T-helper 2 cell (primary cell): ENCODE measurements around the gene PARD3.
"Not testable (repeated sequence)": the region's sequence is repeated elsewhere in the genome, so short reads cannot be mapped to it uniquely, and the experiment has no call there.

Experiments
- DNase-seq, 5 experiments: peaks; one replicate each; pipeline versions ENCODE4 v3.0.0 to v3.0.0-alpha.2; 2012 to 2022

The PARD3 gene

DNA sequence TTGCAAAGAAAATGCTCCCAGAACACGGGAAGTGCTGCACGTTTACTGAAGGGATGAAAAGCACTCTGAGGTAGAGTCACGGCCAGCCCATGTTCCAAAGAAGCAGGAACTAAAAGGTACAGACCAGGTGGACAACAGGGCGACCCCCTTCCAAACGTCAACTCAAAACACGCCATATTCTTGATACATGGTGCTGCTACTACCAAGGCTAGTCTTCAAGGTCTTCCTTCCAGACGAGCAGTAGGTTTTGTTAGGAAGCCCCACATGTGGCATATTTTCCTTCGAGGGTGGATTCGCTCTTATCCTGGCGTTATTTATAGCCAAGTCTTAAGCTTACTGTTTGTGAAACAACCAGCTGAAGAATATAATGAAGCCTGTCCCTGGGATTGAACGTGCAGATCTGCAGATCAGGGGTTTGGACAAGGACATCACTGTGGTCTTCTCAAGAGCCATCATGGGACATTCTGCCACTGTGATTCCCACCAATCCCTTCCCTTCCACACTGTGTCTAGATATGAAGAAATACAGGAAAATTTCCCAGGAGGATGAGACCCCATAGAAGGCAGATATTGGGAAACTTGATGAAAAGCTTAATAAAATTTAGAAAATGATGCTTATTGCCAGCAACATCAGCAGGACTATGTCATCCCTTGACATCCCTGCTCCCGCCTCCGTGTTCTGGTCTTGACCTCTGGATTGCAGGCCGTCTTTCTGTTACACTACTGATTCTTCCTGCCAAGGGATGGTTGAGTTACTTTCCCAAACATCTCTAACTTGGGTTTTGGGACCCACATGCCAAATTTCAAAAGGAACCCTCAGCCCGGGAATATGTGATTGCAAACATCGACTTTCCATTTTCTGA lies 734.4 kb downstream of the PARD3 start:
- DNase-seq, result no peak

DNA sequence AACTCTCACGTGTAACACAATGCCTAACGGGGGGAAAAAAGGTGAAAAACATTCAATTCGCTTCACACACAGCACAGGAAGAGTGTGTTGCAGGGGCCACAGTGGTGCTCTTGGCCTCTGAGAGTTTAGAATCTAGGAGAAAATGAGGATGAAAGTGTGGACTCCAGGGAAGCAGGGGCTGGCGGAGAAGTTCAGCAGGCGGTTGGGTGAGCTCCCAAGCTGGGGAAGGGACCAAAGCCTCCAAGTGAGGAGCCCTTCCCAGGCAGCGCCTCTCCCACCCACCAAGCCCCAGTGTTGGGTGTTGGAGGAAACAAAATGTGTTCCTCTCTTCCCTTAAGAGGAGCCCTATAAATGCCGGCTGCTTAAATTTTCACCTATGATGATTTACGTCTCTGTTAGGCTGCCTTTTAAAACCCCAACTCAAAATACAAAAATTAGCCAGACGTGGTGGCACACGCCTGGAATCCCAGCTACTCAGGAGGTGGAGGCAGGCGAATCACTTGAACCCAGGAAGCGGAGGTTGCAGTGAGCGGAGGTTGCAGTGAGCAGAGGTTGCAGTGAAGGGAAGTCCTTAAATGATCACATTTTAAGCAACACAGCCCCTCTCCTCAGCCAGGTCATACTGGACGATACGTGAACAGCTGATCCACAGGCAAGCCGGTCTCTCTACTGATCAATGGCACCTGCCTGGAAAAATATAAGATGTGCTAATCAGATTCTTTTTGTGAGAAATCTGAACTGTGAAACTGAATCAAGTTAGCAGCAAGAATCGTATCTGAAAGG lies 735.2 kb downstream of the PARD3 start:
- no peak for DNase-seq

DNA sequence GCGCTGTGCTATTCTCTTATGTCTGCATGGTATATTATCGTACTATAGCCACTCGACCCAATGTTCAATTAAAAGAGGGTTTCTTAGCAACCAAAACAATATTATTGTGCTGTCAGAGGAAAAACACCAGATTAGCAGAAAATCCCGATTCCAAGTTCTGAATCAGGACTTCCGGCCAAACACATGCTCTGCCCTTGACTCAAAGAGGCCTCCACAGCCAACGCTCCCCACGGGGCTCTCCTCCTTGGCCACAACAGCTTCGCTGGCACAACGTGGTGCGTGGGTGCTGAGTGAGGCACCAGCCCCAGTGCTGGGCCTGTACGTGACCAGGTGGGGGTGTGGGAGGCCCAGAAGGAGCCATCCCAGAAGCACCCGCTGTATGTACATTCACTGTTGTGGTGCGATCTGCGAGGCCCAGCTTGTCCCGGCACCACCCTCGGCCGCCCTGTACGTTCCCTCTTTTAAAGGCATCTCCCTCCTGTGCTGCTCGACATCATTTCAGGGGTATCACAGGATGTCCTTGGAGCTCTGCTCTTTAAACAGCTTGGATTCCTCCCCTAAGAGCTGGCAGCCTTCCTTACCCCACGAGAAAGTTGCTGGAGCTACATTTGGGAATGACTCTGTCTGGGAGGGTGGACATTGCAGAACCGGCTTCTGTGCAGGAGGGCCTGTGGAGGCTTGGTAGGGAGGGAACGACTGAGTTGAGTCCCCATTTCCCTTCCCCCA lies 736.2 kb downstream of the PARD3 start:
- DNase-seq, result no peak

DNA sequence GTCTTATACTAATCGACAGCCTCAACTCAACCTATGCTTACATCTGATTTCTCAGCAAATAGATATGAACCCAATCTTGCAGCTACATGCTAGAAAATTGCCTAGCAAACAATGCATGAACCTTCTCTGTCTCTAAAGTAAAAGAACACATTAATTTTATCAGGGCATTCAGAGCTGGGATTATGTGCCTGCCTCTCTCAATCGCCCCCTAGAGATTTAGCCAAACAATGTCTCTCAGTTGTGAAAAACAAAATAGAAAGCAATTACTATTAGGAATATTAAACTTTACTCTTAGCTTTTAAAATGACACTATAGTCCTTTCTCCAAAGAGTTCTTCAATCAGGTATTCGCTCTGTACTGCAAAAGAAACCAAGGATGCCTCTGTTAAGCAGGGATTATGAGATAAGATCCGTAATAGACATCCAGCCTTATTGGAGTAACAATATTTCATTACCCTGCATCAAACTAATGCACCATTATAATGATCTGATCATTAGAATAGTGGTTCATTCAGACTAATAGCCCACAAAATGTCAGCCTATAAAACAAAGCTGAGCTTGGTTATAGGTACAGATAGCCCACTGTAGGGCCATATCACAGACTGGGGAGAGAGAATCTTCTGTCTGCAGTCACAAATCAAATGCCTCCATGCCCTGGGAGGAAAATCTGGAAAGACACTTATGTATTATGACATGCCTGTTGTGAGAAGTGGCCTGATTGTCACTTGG lies 736.9 kb downstream of the PARD3 start:
- DNase-seq, result no peak

DNA sequence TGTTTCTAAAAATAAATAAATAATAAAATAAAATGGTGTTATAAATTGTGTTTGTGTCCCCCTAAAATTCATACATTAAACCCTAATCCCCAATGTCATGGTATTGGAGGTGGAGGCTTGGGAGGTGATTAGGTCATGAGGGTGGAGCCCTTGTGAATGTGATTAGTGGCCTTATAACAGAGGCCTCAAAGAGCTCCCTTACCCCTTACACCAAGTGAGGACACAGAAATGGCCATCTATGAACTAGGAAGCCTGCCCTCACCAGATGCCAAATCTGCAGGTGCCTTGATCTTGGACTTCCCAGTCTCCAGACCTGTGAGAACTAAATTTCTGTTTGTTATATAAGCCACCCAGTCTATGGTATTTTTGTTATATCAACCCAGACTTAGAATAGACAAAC lies 738.7 kb downstream of the PARD3 start:
- DNase-seq, result no peak

DNA sequence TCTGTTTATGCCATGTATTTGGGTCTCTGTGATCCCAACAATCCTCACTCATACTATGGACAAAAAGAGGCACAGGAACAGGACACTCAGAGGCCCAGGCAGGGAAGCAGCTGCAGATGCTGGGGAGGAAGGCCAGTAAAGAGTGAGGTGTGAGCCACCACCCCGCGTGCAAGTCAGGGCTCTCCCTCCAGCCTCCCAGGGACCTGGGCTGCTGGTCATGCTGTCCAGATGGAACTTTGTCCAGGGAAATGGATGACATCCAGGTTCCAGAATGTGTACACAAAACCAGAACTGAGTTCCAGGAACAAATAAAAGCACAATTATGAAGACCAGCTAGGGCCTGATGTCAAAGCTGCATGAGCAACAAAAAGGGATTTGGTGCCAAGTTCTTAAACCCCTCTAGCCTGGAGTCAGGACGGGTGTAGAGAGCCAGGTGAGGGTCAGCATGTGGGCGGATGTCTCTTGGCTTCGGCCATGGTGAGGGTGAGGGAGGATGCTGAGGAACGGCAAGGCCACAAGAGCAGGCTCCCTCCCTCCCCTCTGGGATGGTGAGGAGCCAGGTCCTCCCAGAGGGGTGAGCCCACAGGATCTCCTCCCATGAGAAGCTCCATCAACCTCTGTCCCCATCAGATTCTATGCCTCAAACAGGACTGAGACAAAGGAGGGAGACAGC lies 739.7 kb downstream of the PARD3 start:
- no peak for DNase-seq

DNA sequence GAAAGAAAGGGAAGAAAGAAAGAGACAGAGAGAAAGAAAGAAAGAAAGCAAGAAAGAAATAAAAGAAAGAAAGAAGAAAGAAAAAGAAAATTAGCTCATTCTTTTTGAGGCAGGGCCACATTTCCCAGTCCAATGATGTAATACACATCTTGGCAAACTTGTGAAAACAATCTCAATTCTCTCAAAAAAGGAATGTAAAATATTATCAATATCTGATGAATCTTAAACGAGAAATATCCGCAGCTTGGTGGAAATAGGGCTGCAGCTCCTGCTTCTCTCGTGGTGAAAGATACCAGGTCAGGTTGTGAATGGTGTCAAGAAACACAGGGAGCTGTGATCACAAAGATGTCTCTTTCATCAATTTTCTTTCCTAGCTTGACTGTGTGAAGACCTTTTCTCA lies 741.0 kb downstream of the PARD3 start:
- DNase-seq, result no peak

DNA sequence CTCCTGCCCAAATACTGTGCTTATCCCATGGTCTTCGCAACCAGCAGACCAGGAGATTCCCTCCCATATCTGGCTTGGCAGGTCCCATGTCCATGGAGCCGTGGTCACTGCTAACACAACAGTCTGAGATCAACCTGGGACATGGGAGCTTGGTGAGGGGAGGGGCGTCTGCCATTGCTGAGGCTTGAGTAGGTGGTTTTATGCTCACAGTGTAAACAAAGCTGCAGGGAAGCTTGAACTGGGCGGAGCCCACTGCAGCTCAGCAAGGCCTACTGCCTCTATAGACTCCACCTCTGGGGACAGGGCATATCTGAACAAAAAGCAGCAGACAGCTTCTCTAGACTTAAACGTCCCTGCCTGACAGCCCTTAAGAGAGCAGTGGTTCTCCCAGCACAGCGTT lies 747.4 kb downstream of the PARD3 start:
- DNase-seq, result not testable (repeated sequence)

DNA sequence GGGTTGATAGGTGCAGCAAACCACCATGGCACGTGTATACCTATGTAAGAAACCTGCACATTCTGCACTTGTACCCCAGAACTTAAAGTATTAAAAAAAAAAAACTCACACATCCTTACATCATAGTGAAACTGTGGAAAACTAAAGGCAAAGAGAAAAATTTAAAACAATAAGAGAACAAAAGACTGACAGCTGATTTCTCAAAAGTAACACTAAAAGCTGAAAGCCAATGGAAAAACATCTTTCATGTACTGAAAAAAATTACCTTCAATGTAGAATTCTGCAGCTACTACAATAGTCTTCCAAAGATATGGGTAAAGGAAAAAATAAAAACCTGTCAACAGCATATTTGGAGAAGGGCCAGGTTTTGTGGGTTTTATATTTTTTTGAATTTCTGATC lies 751.5 kb downstream of the PARD3 start:
- DNase-seq, result no peak

DNA sequence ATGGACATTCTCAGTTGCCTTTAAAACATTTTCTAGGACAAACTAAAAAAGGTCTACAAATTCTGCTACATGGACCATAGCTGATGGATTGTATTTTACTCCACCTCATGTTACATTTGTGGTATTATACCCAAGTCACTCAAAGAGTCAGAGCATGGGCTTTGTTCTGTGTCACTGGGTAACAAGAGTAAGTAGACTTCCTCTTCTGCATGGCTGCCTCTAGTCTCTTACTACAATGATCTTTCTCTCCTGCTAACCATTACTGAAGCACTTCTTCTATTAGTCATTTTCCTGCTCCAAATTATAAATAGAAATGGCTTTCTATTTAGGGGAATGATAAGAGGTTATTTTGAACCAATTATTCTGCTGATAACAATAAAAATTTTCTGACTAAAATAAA lies 753.3 kb downstream of the PARD3 start:
- DNase-seq, result no peak
